HUES64 (cell line): ENCODE measurements around the gene ANKRD11.
"Not testable (repeated sequence)": the region's sequence is repeated elsewhere in the genome, so short reads cannot be mapped to it uniquely, and the experiment has no call there.

Experiments used
- H3K27ac ChIP-seq: 2 replicates; pipeline ENCODE4 v1.7.0; 2013; ENCODE audit warnings: low read depth, low read length, inconsistent platforms
- H3K27me3 ChIP-seq: 2 replicates; pipeline ENCODE4 v1.6.1; 2013; ENCODE audit warnings: mild to moderate bottlenecking, low read length; ENCODE audit not compliant: insufficient read depth
- H3K36me3 ChIP-seq: 2 replicates; pipeline ENCODE4 v1.6.1; 2013; ENCODE audit warnings: mild to moderate bottlenecking, low read length; ENCODE audit not compliant: insufficient read depth
- H3K4me1 ChIP-seq: 2 replicates; pipeline ENCODE4 v1.6.1; 2013; ENCODE audit warnings: mild to moderate bottlenecking, low read length, moderate library complexity; ENCODE audit not compliant: insufficient read depth
- H3K4me3 ChIP-seq: 2 replicates; pipeline ENCODE4 v1.5.1; 2013; ENCODE audit warnings: mild to moderate bottlenecking, low read length, moderate library complexity
- H3K9ac ChIP-seq: 2 replicates; pipeline ENCODE4 v1.6.1; 2013; ENCODE audit warnings: mild to moderate bottlenecking, low read depth, low read length
- H3K9me3 ChIP-seq: 2 replicates; pipeline ENCODE4 v1.6.1; 2013; ENCODE audit warnings: low read depth, low read length; ENCODE audit not compliant: insufficient read depth
- WGBS: fragments of 150-250, 120-280 bp; methylation state at CpG from one replicate; pipeline ENCODE4 v1.1.7; 2013; ENCODE audit warnings: missing lambda C conversion rate; 5-methylcytosine and 5-hydroxymethylcytosine counted together

ANKRD11 gene

DNA sequence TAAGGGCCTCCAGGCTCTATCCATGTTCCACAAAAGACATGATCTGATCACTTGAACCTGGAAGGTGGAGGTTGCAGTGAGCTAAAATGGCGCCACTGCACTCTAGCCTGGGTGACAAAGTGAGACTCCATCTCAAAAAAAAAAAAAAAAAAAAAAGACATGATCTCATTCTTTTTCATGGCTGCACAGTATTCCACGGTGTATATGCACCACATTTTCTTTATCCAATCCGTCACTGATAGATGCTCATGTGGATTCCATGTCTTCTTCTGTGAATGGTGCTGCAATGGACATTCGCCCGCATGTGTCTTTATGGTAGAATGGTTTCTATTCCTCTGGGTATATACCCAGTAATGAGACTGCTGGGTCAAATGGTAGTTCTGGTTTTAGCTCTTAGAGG is 124.4 kb downstream of the ANKRD11 start:
- Histone ChIP-seq H3K36me3 (no peaks in the 10 kb centered on the region), H3K4me3 (no peak overlapping the region), H3K9ac (no peak overlapping the region), H3K27ac (no peak overlapping the region), H3K4me1 (peaks cover 57% of the 10 kb centered on the region), H3K9me3 (no peaks in the 10 kb centered on the region), H3K27me3 (no peaks in the 10 kb centered on the region)
- WGBS: 94% methylated on average over 5 of the region's 5 CpGs

DNA sequence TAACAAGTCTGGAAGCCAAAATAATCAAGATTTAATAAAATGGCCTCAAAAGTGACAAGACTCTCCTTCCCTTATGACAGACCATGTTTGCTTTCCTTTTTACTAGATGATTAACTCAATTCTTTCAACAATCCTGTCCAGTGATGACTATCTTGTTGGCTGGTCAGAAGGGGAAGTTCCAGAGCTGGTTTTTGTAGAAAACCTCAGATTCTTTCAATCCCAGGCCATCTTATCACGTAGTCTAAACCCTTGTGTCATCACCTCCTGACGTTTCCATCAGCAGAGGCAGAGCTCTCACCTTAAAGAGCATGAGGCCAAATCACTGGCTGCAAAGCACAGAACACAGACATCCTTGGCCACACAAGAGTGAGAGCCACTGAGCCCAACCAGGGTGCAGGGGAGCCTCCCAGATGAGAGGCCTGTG is 125.3 kb downstream of the ANKRD11 start:
- Histone ChIP-seq H3K36me3 (no peaks in the 10 kb centered on the region), H3K9me3 (no peaks in the 10 kb centered on the region), H3K9ac (no peak overlapping the region), H3K4me3 (no peak overlapping the region), H3K27ac (no peak overlapping the region), H3K4me1 (peaks cover 59% of the 10 kb centered on the region), H3K27me3 (no peaks in the 10 kb centered on the region)
- WGBS: 89% methylated on average over 2 of the region's 2 CpGs

GRCh38 chr16:89364606-89365005 is 125.8 kb downstream of the ANKRD11 start:
- no peaks in the 10 kb centered on the region for H3K36me3 ChIP-seq
- peaks cover 56% of the 10 kb centered on the region for H3K4me1 ChIP-seq
- no peaks in the 10 kb centered on the region for H3K27me3 ChIP-seq
- no peak overlapping the region for H3K27ac ChIP-seq
- no peak overlapping the region for H3K4me3 ChIP-seq
- H3K9ac ChIP-seq: no peak overlapping the region
- whole genome bisulfite sequencing: 88% methylated on average over 8 of the region's 8 CpGs
- no peaks in the 10 kb centered on the region for H3K9me3 ChIP-seq

- WGBS: 79% methylated on average over 10 of the region's 12 CpGs
- no peak overlapping the region for H3K9ac ChIP-seq
- H3K4me1 ChIP-seq: peaks cover 48% of the 10 kb centered on the region
- no peaks in the 10 kb centered on the region for H3K36me3 ChIP-seq
- no peaks in the 10 kb centered on the region for H3K9me3 ChIP-seq
- no peak overlapping the region for H3K4me3 ChIP-seq
- H3K27ac ChIP-seq: peak overlapping the region; percentile 64
- H3K27me3 ChIP-seq: no peaks in the 10 kb centered on the region
Measured at GRCh38 chr16:89363621-89364393, 126.6 kb downstream of the ANKRD11 start.

DNA sequence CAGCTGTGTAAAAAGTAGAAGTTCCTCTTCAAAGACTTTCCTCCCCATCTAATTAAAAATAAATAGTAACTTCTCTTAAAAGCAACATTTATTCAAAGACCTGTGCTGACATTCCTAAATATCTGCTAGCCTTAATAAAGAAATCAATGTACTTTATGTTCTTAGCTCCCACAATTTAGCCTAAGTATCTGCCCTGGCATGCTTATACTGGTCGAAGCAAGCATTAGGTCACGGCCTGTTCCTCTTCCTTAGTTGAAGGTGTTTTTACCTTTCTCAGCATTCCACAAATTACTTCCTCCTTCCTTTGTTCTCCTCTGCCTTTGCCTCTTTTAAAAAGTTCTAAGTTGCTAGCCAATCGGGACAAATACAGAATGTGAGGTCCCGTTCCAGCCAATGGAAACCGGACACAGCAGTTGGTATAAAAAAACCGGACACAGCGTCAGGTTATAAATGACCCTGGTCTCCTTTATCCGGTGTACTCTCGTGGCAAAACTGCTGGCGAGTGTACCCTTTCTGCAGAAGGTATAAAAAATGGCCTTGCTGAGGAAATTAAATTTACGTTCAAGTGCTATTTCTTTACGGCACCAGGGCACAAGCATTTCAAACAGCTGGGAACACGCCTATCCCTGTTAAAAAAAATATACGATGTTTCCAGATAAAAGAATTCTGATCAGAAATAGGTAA is 127.7 kb downstream of the ANKRD11 start:
- Histone ChIP-seq H3K27ac (peak overlapping the region; percentile 51), H3K4me1 (peaks cover 48% of the 10 kb centered on the region), H3K9ac (peak overlapping the region; percentile 22; the same call in 1 of the 2 replicates)
- 85% methylated on average over 9 of the region's 14 CpGs for WGBS
- not testable (repeated sequence) for H3K36me3 ChIP-seq, H3K4me3 ChIP-seq, H3K9me3 ChIP-seq, H3K27me3 ChIP-seq

DNA sequence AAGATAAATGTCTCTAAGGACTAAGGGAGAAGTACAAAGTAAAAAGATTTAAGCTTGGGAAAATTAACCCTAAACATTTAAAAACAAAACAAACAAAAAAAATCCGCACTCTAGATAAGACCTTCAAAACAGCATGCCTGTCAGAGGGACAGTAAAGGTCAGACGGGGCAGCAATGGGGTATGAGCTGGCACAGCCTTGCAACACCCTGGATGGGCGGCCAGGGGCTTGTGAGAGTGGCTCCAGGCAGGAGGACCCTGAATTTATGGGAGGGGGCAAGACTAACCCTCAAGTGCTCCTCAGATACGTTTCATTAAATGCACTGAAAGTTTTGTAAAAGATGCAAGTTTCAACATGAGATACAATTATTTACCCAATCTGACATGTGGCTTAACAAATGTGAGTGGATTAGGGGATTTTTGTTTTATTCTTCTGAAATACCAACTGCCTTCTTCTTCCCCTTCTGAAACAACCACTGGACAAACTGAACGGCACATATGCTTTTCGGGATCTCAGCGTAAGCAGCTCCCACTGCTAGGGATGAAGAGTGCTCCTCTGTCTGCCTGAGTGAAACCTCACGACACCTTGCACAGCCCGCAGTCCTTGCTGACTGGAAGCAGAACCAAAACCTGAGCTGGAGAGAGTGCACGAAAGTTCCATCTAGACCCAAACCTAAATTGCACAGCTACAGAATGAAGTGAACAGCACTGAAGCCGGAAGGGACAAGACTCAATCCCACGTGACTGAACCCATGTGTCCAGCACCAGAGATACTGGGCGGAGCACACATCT is 128.4 kb downstream of the ANKRD11 start:
- Histone ChIP-seq H3K4me3 (no peak overlapping the region), H3K9ac (peak overlapping the region; percentile 7; the same call in 1 of the 2 replicates), H3K4me1 (peaks cover 55% of the 10 kb centered on the region), H3K27me3 (no peaks in the 10 kb centered on the region), H3K36me3 (no peaks in the 10 kb centered on the region), H3K27ac (peak overlapping the region; percentile 51), H3K9me3 (no peaks in the 10 kb centered on the region)
- 87% methylated on average over 13 of the region's 13 CpGs for WGBS

GRCh38 chr16:89360760-89361435 is 129.5 kb downstream of the ANKRD11 start:
- Histone ChIP-seq H3K27me3 (no peaks in the 10 kb centered on the region), H3K9ac (peak overlapping the region; percentile 11; the same call in 1 of the 2 replicates), H3K4me3 (no peak overlapping the region), H3K36me3 (no peaks in the 10 kb centered on the region), H3K27ac (peak overlapping the region; percentile 43), H3K4me1 (peaks cover 55% of the 10 kb centered on the region), H3K9me3 (no peaks in the 10 kb centered on the region)
- WGBS: 73% methylated on average over 12 of the region's 12 CpGs

- WGBS: 93% methylated on average over 18 of the region's 18 CpGs
- H3K9me3 ChIP-seq: no peaks in the 10 kb centered on the region
- H3K4me3 ChIP-seq: no peak overlapping the region
- no peak overlapping the region; the same call in 1 of the 2 replicates for H3K27ac ChIP-seq
- no peaks in the 10 kb centered on the region for H3K27me3 ChIP-seq
- H3K9ac ChIP-seq: no peak overlapping the region
- H3K4me1 ChIP-seq: peaks cover 47% of the 10 kb centered on the region
- no peaks in the 10 kb centered on the region for H3K36me3 ChIP-seq
Measured at GRCh38 chr16:89359264-89360147, 130.9 kb downstream of the ANKRD11 start.

- Histone ChIP-seq H3K36me3 (no peaks in the 10 kb centered on the region), H3K27ac (no peak overlapping the region), H3K9me3 (no peaks in the 10 kb centered on the region), H3K27me3 (no peaks in the 10 kb centered on the region), H3K9ac (no peak overlapping the region), H3K4me3 (no peak overlapping the region), H3K4me1 (peaks cover 35% of the 10 kb centered on the region)
- WGBS: 92% methylated on average over 19 of the region's 21 CpGs
Measured at GRCh38 chr16:89358030-89359005, 132.0 kb downstream of the ANKRD11 start.
